Measurements from ENCODE around the gene ZBTB25.

ZBTB25 gene

GRCh38 chr14:64412237-64412636 is 91.4 kb downstream of the ZBTB25 start (continued):
- TF ChIP-seq POU6F1 (CRISPR knock-in tag; IDR thresholded peaks at IDR 0.05; ENCODE audit: borderline replicate concordance, low read depth) (no peak), ZFP30 (CRISPR knock-in tag; IDR thresholded peaks at IDR 0.05) (no peak), ZNF70 (CRISPR knock-in tag; IDR thresholded peaks at IDR 0.05) (no peak), ZNF565 (CRISPR knock-in tag; conservative IDR thresholded peaks at IDR 0.05; ENCODE audit: low read depth) (no peak), TOX (CRISPR knock-in tag; IDR thresholded peaks at IDR 0.05; ENCODE audit: borderline replicate concordance) (no peak), ZNF8 (CRISPR knock-in tag; IDR thresholded peaks at IDR 0.05) (no peak), BACH2 (CRISPR knock-in tag; IDR thresholded peaks at IDR 0.05; ENCODE audit: borderline replicate concordance) (no peak), PATZ1 (CRISPR knock-in tag; IDR thresholded peaks at IDR 0.05; ENCODE audit: borderline replicate concordance) (no peak), SNAI2 (CRISPR knock-in tag; IDR thresholded peaks at IDR 0.05) (no peak)

- no peak for ATAC-seq
- TF ChIP-seq OSR1 (CRISPR knock-in tag; IDR thresholded peaks at IDR 0.05): no peak
- TF ChIP-seq ESRRG (CRISPR knock-in tag; IDR thresholded peaks at IDR 0.05): no peak
- TF ChIP-seq GLIS3 (CRISPR knock-in tag; IDR thresholded peaks at IDR 0.05): no peak
- TF ChIP-seq SNAI2 (CRISPR knock-in tag; IDR thresholded peaks at IDR 0.05): no peak
- no peak for TF ChIP-seq ZC3H10 (CRISPR knock-in tag; IDR thresholded peaks at IDR 0.05)
- TF ChIP-seq PPARA (CRISPR knock-in tag; IDR thresholded peaks at IDR 0.05; ENCODE audit: borderline replicate concordance): no peak
- no peak for TF ChIP-seq CREB5 (CRISPR knock-in tag; IDR thresholded peaks at IDR 0.05; ENCODE audit: low read depth)
- TF ChIP-seq ZNF8 (CRISPR knock-in tag; IDR thresholded peaks at IDR 0.05): no peak
- no peak for TF ChIP-seq TCF4 (CRISPR knock-in tag; IDR thresholded peaks at IDR 0.05; ENCODE audit: borderline replicate concordance)
- TF ChIP-seq CSDC2 (CRISPR knock-in tag; IDR thresholded peaks at IDR 0.05): no peak
These were observed 92.6 kb downstream of the ZBTB25 start for GRCh38 chr14:64411001-64411400.

- peak; percentile 47; the same call in 2 of the 3 replicates for ATAC-seq
- no peak for TF ChIP-seq POU6F1 (CRISPR knock-in tag; IDR thresholded peaks at IDR 0.05; ENCODE audit: borderline replicate concordance, low read depth)
- no peak for TF ChIP-seq ESRRG (CRISPR knock-in tag; IDR thresholded peaks at IDR 0.05)
- no peak for TF ChIP-seq CSDC2 (CRISPR knock-in tag; IDR thresholded peaks at IDR 0.05)
- no peak for TF ChIP-seq TSHZ2 (CRISPR knock-in tag; IDR thresholded peaks at IDR 0.05)
- TF ChIP-seq ZNF70 (CRISPR knock-in tag; IDR thresholded peaks at IDR 0.05): no peak
- no peak for TF ChIP-seq SNAI2 (CRISPR knock-in tag; IDR thresholded peaks at IDR 0.05)
- TF ChIP-seq TCF4 (CRISPR knock-in tag; IDR thresholded peaks at IDR 0.05; ENCODE audit: borderline replicate concordance): no peak
- no peak for TF ChIP-seq ZNF565 (CRISPR knock-in tag; conservative IDR thresholded peaks at IDR 0.05; ENCODE audit: low read depth)
- TF ChIP-seq OSR1 (CRISPR knock-in tag; IDR thresholded peaks at IDR 0.05): no peak
These were observed 93.4 kb downstream of the ZBTB25 start for GRCh38 chr14:64410084-64410774.
